Keratinocyte (primary cell): ENCODE results near the gene ATP6V0D1. TPM values are rescaled to one million over a fixed set of nuclear protein-coding genes. Genes with fewer than 3 reads are reported as not detected.

Experiments used
- DNase-seq: peaks from one replicate; pipeline ENCODE4 v3.0.0-alpha.2; 2011; ENCODE audit warnings: low read depth, missing footprints, low spot score
- FAIRE-seq: peaks from 2 replicates; lab custom pipeline; 2011; peaks lifted over from hg19 to GRCh38; lab: Jason Lieb, UNC
- H2AFZ ChIP-seq: 2 replicates; pipeline ENCODE4 v1.6.0; 2012; ENCODE audit warnings: low read length, control low read depth, inconsistent platforms; ENCODE audit not compliant: control insufficient read depth
- H3K27ac ChIP-seq: 2 replicates; pipeline ENCODE4 v1.5.1; 2011; ENCODE audit warnings: low read length; ENCODE audit not compliant: control insufficient read depth, insufficient read depth
- H3K27me3 ChIP-seq: 3 replicates; pipeline ENCODE4 v1.6.0; 2011; ENCODE audit warnings: low read length; ENCODE audit not compliant: control insufficient read depth, insufficient read depth; ENCODE audit errors: extremely low read depth
- H3K36me3 ChIP-seq, 2 experiments: 2 replicates in 1 of 2; 3 replicates in 1 of 2; pipeline ENCODE4 v1.5.1; 2011; ENCODE audit warnings: low read length in 2 of 2, mild to moderate bottlenecking in 1 of 2; ENCODE audit not compliant: control insufficient read depth in 2 of 2, insufficient read depth in 2 of 2; ENCODE audit errors: extremely low read depth in 1 of 2
- H3K4me1 ChIP-seq: 3 replicates; pipeline ENCODE4 v1.5.1; 2011; ENCODE audit warnings: low read length; ENCODE audit not compliant: control insufficient read depth, insufficient read depth; ENCODE audit errors: extremely low read depth
- H3K4me2 ChIP-seq: 3 replicates; pipeline ENCODE4 v1.6.0; 2011; ENCODE audit warnings: low read depth, low read length; ENCODE audit not compliant: control insufficient read depth, insufficient read depth; ENCODE audit errors: extremely low read depth
- H3K4me3 ChIP-seq, 3 experiments: fragments of 200-600 bp in 1 of 3; sonication (generic) in 1 of 3; 2 replicates in 2 of 3; 3 replicates in 1 of 3; pipeline ENCODE4 v1.5.1; 2011 to 2016; ENCODE audit warnings: low read length in 3 of 3, mild to moderate bottlenecking in 3 of 3, control low read depth in 2 of 3, inconsistent platforms in 1 of 3, low read depth in 1 of 3, mixed read lengths in 1 of 3, mixed run types in 1 of 3, moderate library complexity in 1 of 3; ENCODE audit not compliant: control insufficient read depth in 2 of 3, insufficient read depth in 2 of 3; ENCODE audit errors: extremely low read depth in 1 of 3
- H3K79me2 ChIP-seq: 2 replicates; pipeline ENCODE4 v1.6.0; 2012; ENCODE audit warnings: low read length; ENCODE audit not compliant: control insufficient read depth, insufficient read depth
- H3K9ac ChIP-seq: 3 replicates; pipeline ENCODE4 v1.6.0; 2011; ENCODE audit warnings: low read length; ENCODE audit not compliant: control insufficient read depth, insufficient read depth; ENCODE audit errors: extremely low read depth
- H3K9me1 ChIP-seq: 3 replicates; pipeline ENCODE4 v1.6.0; 2011; ENCODE audit warnings: low read length; ENCODE audit not compliant: control insufficient read depth, insufficient read depth; ENCODE audit errors: extremely low read depth
- H3K9me3 ChIP-seq: 2 replicates; pipeline ENCODE4 v1.5.1; 2012; ENCODE audit warnings: low read depth, low read length; ENCODE audit not compliant: control insufficient read depth
- H4K20me1 ChIP-seq: 3 replicates; pipeline ENCODE4 v1.6.0; 2011; ENCODE audit warnings: low read length; ENCODE audit not compliant: control insufficient read depth, insufficient read depth; ENCODE audit errors: extremely low read depth
- CTCF ChIP-seq, 3 experiments: IDR thresholded peaks in 1 of 3; conservative IDR thresholded peaks in 1 of 3; optimal IDR thresholded peaks in 1 of 3; 2 replicates in 2 of 3; 3 replicates in 1 of 3; pipeline versions ENCODE3 to v1.5.1; 2011; ENCODE audit warnings: low read length in 3 of 3, mild to moderate bottlenecking in 3 of 3, moderate library complexity in 2 of 3, control low read depth in 1 of 3, inconsistent platforms in 1 of 3; ENCODE audit not compliant: insufficient read depth in 2 of 3; ENCODE audit errors: extremely low read depth in 1 of 3
- EZH2 ChIP-seq: IDR thresholded peaks from one replicate; pipeline ENCODE4 v1.6.1; 2012; ENCODE audit warnings: inconsistent platforms, mild to moderate bottlenecking, low read length, moderate library complexity
- dilution Hi-C: fragments of 300-500 bp; cut with MboI; formaldehyde crosslinking; loops from one replicate; pipeline ENCODE4 v1.7.0; 2020; ENCODE audit warnings: low sequenced_read_pairs; ENCODE audit not compliant: extremely low pct_ligation_motif_present
- polyA plus RNA-seq, 5 experiments: library from polyadenylated mRNA; depleted of rRNA in 3 of 5; stranded (reverse) in 3 of 5; stranded (forward) in 1 of 5; unstranded in 1 of 5; fragments of >200 nt; gene quantifications; 1 replicate in 1 of 5; 2 replicates in 3 of 5; 3 replicates in 1 of 5; pipeline versions ENCODE4 v1.2.1 to v1.2.3, GENCODE V29; 2011 to 2012; ENCODE audit warnings: missing spikeins in 2 of 5, low read depth in 1 of 5, low replicate concordance in 1 of 5

Gene ATP6V0D1
- polyA plus RNA-seq, 1 donor (not counting 4 experiments of a cell fraction or from before 2014, with no cell fraction given): 97.1 TPM

- H3K27me3 ChIP-seq: no peaks in the 10 kb centered on the region
- peaks cover 27% of the 10 kb centered on the region for H3K4me1 ChIP-seq
- peaks cover 13% of the 10 kb centered on the region for H3K9me1 ChIP-seq
- peaks cover 31% of the 10 kb centered on the region for H4K20me1 ChIP-seq
- dilution Hi-C loops: no loop called here
- TF ChIP-seq CTCF (optimal IDR thresholded peaks at IDR 0.05 in 1 of 3, IDR thresholded peaks at IDR 0.05 in 1 of 3, conservative IDR thresholded peaks at IDR 0.05 in 1 of 3; ENCODE audit: extremely low read depth in 1 of 3, insufficient read depth in 2 of 3, low read length in 3 of 3): no peak
- no peak for TF ChIP-seq EZH2
- no peak overlapping the region for H2AFZ ChIP-seq
- H3K36me3 ChIP-seq: peaks cover 14 to 16% of the 10 kb centered on the region in 2 experiments
- no peak overlapping the region for H3K4me3 ChIP-seq
- H3K79me2 ChIP-seq: peaks cover 41% of the 10 kb centered on the region
- no peak overlapping the region for H3K9ac ChIP-seq
- no peak overlapping the region for H3K27ac ChIP-seq
- FAIRE-seq (no peak), DNase-seq (no peak)
- no peaks in the 10 kb centered on the region for H3K9me3 ChIP-seq
- no peak overlapping the region for H3K4me2 ChIP-seq
Observed at GRCh38 chr16:67460168-67460567, 20.8 kb downstream of the ATP6V0D1 start.

GRCh38 chr16:67459861-67460150 lies 21.2 kb downstream of the ATP6V0D1 start:
- H3K36me3 ChIP-seq: peaks cover 12 to 16% of the 10 kb centered on the region in 2 experiments
- no peak for DNase-seq
- H3K4me3 ChIP-seq: no peak overlapping the region
- H3K9me1 ChIP-seq: peaks cover 13% of the 10 kb centered on the region
- H3K4me1 ChIP-seq: peaks cover 27% of the 10 kb centered on the region
- H4K20me1 ChIP-seq: peaks cover 32% of the 10 kb centered on the region
- H3K27me3 ChIP-seq: no peaks in the 10 kb centered on the region
- peaks cover 38% of the 10 kb centered on the region for H3K79me2 ChIP-seq
- H2AFZ ChIP-seq: no peak overlapping the region
- no peak overlapping the region for H3K27ac ChIP-seq
- dilution Hi-C loops: no loop called here
- TF ChIP-seq EZH2 (no peak), CTCF (optimal IDR thresholded peaks at IDR 0.05 in 1 of 3, IDR thresholded peaks at IDR 0.05 in 1 of 3, conservative IDR thresholded peaks at IDR 0.05 in 1 of 3; ENCODE audit: extremely low read depth in 1 of 3, insufficient read depth in 2 of 3, low read length in 3 of 3) (no peak)
- no peak overlapping the region for H3K4me2 ChIP-seq
- H3K9ac ChIP-seq: no peak overlapping the region
- no peak for FAIRE-seq
- no peaks in the 10 kb centered on the region for H3K9me3 ChIP-seq
